Activated T-helper 17 cell treated with anti-CD3 and anti-CD28 coated beads, Interleukin-2, amount 50 U/mL, for 72 hours (primary cell): ENCODE results near the gene MRAS. TPM values are rescaled to one million over a fixed set of nuclear protein-coding genes. Genes with fewer than 3 reads are reported as not detected.
"Not testable (repeated sequence)": the region's sequence is repeated elsewhere in the genome, so short reads cannot be mapped to it uniquely, and the experiment has no call there.

Source experiments
- ATAC-seq: fragments of 150-1000 bp; cut with Tn5 transposase; replicated peaks from 2 replicates; pipeline ENCODE4 v1.10.0; 2021; ENCODE audit warnings: mild to moderate bottlenecking, moderate library complexity
- H3K27ac Mint-ChIP-seq: one replicate; pipeline ENCODE4 v1.8.0; 2022; ENCODE audit warnings: mixed read lengths
- H3K27me3 Mint-ChIP-seq: one replicate; pipeline ENCODE4 v1.8.0; 2022; ENCODE audit warnings: mixed read lengths
- H3K36me3 Mint-ChIP-seq: one replicate; pipeline ENCODE4 v1.8.0; 2022; ENCODE audit warnings: low read depth, mild to moderate bottlenecking, mixed read lengths
- H3K4me1 Mint-ChIP-seq: one replicate; pipeline ENCODE4 v1.8.0; 2022; ENCODE audit warnings: mixed read lengths
- H3K4me3 Mint-ChIP-seq: one replicate; pipeline ENCODE4 v1.8.0; 2022; ENCODE audit warnings: mild to moderate bottlenecking, mixed read lengths
- H3K9me3 Mint-ChIP-seq: one replicate; pipeline ENCODE4 v1.8.0; 2022; ENCODE audit warnings: mixed read lengths
- total RNA-seq, 2 donors: library from RNA; stranded (reverse); gene quantifications; one replicate each; pipeline ENCODE4 v1.2.3, GENCODE V29; 2022

Gene MRAS
- total RNA-seq, 2 donors from 2014 or later: 0.37 to 0.67 TPM

GRCh38 chr3:138400651-138401070, 52.3 kb downstream of the MRAS start:
- no peak for ATAC-seq
- Mint-ChIP-seq H3K27ac (no peak overlapping the region), H3K4me1 (no peaks in the 10 kb centered on the region), H3K36me3 (no peaks in the 10 kb centered on the region), H3K9me3 (no peaks in the 10 kb centered on the region), H3K4me3 (no peak overlapping the region), H3K27me3 (peaks cover 9% of the 10 kb centered on the region)

GRCh38 chr3:138401834-138402233, 53.5 kb downstream of the MRAS start:
- no peaks in the 10 kb centered on the region for H3K9me3 Mint-ChIP-seq
- H3K4me3 Mint-ChIP-seq: no peak overlapping the region
- ATAC-seq: no peak
- no peak overlapping the region for H3K27ac Mint-ChIP-seq
- H3K27me3 Mint-ChIP-seq: peaks cover 9% of the 10 kb centered on the region
- no peaks in the 10 kb centered on the region for H3K4me1 Mint-ChIP-seq
- no peaks in the 10 kb centered on the region for H3K36me3 Mint-ChIP-seq

- Mint-ChIP-seq H3K9me3 (no peaks in the 10 kb centered on the region), H3K27ac (no peak overlapping the region), H3K27me3 (peaks cover 18% of the 10 kb centered on the region), H3K36me3 (no peaks in the 10 kb centered on the region), H3K4me1 (no peaks in the 10 kb centered on the region), H3K4me3 (no peak overlapping the region)
- ATAC-seq: no peak
These were observed 55.7 kb downstream of the MRAS start for GRCh38 chr3:138404121-138404520.

- no peak overlapping the region for H3K27ac Mint-ChIP-seq
- H3K4me1 Mint-ChIP-seq: no peaks in the 10 kb centered on the region
- no peaks in the 10 kb centered on the region for H3K9me3 Mint-ChIP-seq
- H3K4me3 Mint-ChIP-seq: no peak overlapping the region
- ATAC-seq: no peak
- no peaks in the 10 kb centered on the region for H3K36me3 Mint-ChIP-seq
- H3K27me3 Mint-ChIP-seq: peaks cover 18% of the 10 kb centered on the region
These were observed 56.6 kb downstream of the MRAS start for GRCh38 chr3:138405001-138405400.

GRCh38 chr3:138405486-138405885, 57.1 kb downstream of the MRAS start:
- H3K36me3 Mint-ChIP-seq: no peaks in the 10 kb centered on the region
- H3K9me3 Mint-ChIP-seq: no peaks in the 10 kb centered on the region
- no peaks in the 10 kb centered on the region for H3K4me1 Mint-ChIP-seq
- H3K27ac Mint-ChIP-seq: no peak overlapping the region
- H3K4me3 Mint-ChIP-seq: no peak overlapping the region
- ATAC-seq: no peak
- H3K27me3 Mint-ChIP-seq: peaks cover 18% of the 10 kb centered on the region

GRCh38 chr3:138406606-138407005, 58.2 kb downstream of the MRAS start:
- Mint-ChIP-seq H3K9me3 (no peaks in the 10 kb centered on the region), H3K27ac (no peak overlapping the region), H3K27me3 (peaks cover 18% of the 10 kb centered on the region), H3K4me3 (no peak overlapping the region), H3K36me3 (no peaks in the 10 kb centered on the region), H3K4me1 (no peaks in the 10 kb centered on the region)
- no peak for ATAC-seq

GRCh38 chr3:138407236-138407907, 59.0 kb downstream of the MRAS start:
- H3K36me3 Mint-ChIP-seq: no peaks in the 10 kb centered on the region
- peaks cover 18% of the 10 kb centered on the region for H3K27me3 Mint-ChIP-seq
- no peak for ATAC-seq
- H3K27ac Mint-ChIP-seq: no peak overlapping the region
- no peak overlapping the region for H3K4me3 Mint-ChIP-seq
- H3K9me3 Mint-ChIP-seq: no peaks in the 10 kb centered on the region
- H3K4me1 Mint-ChIP-seq: no peaks in the 10 kb centered on the region

- no peaks in the 10 kb centered on the region for H3K4me1 Mint-ChIP-seq
- no peak overlapping the region for H3K27ac Mint-ChIP-seq
- H3K4me3 Mint-ChIP-seq: no peak overlapping the region
- no peaks in the 10 kb centered on the region for H3K36me3 Mint-ChIP-seq
- H3K27me3 Mint-ChIP-seq: peaks cover 18% of the 10 kb centered on the region
- H3K9me3 Mint-ChIP-seq: no peaks in the 10 kb centered on the region
- ATAC-seq: no peak
These were observed 60.6 kb downstream of the MRAS start for GRCh38 chr3:138408751-138409570.

GRCh38 chr3:138412821-138413551, 64.6 kb downstream of the MRAS start:
- no peak overlapping the region for H3K4me3 Mint-ChIP-seq
- H3K4me1 Mint-ChIP-seq: no peaks in the 10 kb centered on the region
- peak; percentile 46 for ATAC-seq
- H3K36me3 Mint-ChIP-seq: no peaks in the 10 kb centered on the region
- H3K27ac Mint-ChIP-seq: no peak overlapping the region
- H3K27me3 Mint-ChIP-seq: peaks cover 20% of the 10 kb centered on the region
- H3K9me3 Mint-ChIP-seq: no peaks in the 10 kb centered on the region

- H3K27me3 Mint-ChIP-seq: peaks cover 18% of the 10 kb centered on the region
- ATAC-seq, H3K9me3 Mint-ChIP-seq: not testable (repeated sequence)
These were observed 67.9 kb downstream of the MRAS start for GRCh38 chr3:138416236-138416635.

GRCh38 chr3:138417559-138417982, 69.2 kb downstream of the MRAS start:
- Mint-ChIP-seq H3K9me3 (no peaks in the 10 kb centered on the region), H3K4me3 (no peak overlapping the region), H3K4me1 (no peaks in the 10 kb centered on the region), H3K27ac (no peak overlapping the region), H3K27me3 (peaks cover 18% of the 10 kb centered on the region), H3K36me3 (no peaks in the 10 kb centered on the region)
- ATAC-seq: peak; percentile 75

More at GRCh38 chr3:138416236-138416635, 67.9 kb downstream of the MRAS start:
- not testable (repeated sequence) for H3K4me1 Mint-ChIP-seq, H3K27ac Mint-ChIP-seq, H3K4me3 Mint-ChIP-seq, H3K36me3 Mint-ChIP-seq

GRCh38 chr3:138418601-138419206, 70.3 kb downstream of the MRAS start:
- no peak overlapping the region for H3K4me3 Mint-ChIP-seq
- peaks cover 18% of the 10 kb centered on the region for H3K27me3 Mint-ChIP-seq
- ATAC-seq: no peak
- H3K36me3 Mint-ChIP-seq: no peaks in the 10 kb centered on the region
- H3K9me3 Mint-ChIP-seq: no peaks in the 10 kb centered on the region
- no peaks in the 10 kb centered on the region for H3K4me1 Mint-ChIP-seq
- H3K27ac Mint-ChIP-seq: no peak overlapping the region

- no peak for ATAC-seq
- Mint-ChIP-seq H3K4me3 (no peak overlapping the region), H3K36me3 (no peaks in the 10 kb centered on the region), H3K27me3 (no peaks in the 10 kb centered on the region), H3K9me3 (no peaks in the 10 kb centered on the region), H3K4me1 (no peaks in the 10 kb centered on the region), H3K27ac (no peak overlapping the region)
These were observed 74.9 kb downstream of the MRAS start for GRCh38 chr3:138423316-138423715.

- ATAC-seq: no peak
- no peak overlapping the region for H3K27ac Mint-ChIP-seq
- H3K36me3 Mint-ChIP-seq: no peaks in the 10 kb centered on the region
- no peaks in the 10 kb centered on the region for H3K9me3 Mint-ChIP-seq
- H3K27me3 Mint-ChIP-seq: no peaks in the 10 kb centered on the region
- H3K4me1 Mint-ChIP-seq: no peaks in the 10 kb centered on the region
- no peak overlapping the region for H3K4me3 Mint-ChIP-seq
These were observed 75.9 kb downstream of the MRAS start for GRCh38 chr3:138424323-138424722.
